ENCODE data around the gene MYBBP1A.

MYBBP1A gene

DNA sequence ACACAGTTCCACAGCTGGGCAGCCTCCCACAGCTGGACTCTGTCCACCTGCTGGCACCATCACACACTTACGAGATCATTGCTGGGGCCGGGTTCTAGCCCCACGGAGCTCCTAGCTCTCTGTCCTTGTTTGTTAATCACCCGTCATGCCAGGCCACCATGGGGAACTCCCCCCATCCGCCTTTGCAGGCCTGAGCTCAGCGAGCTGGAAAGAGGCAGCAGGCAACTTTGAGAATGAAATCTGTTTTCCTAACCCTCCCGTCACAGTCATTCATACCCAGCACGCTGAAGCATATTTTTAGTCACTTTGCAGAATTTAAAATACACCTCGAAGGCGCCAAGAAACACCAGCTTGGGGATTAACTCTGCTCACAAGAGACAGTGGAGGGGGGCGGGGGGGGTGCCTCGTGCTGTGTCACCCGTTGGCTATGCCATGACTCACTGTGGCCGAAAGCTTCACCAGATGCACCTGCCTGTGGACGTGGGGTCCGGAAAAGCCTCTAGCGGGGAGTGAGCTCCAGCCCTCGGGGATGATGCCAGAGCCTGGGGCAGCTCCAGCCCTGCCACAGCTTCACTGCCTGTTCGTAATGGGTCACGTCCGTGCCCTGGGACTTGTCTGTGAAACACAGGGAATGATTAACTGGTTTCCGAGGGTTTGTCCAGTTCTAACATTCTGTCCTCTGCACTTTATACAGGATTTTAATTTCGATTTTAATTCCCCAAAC is 57.9 kb downstream of the MYBBP1A start:
- H3K27me3 ChIP-seq (ENCODE audit: insufficient read depth, low read length) = peaks cover 42% of the 10 kb centered on the region
- H3K4me3 ChIP-seq (ENCODE audit: low read length) = no peak overlapping the region
- peaks cover 7% of the 10 kb centered on the region for H3K4me1 ChIP-seq (ENCODE audit: insufficient read depth, low read length)
- H3K9me3 ChIP-seq (ENCODE audit: low read length) = no peaks in the 10 kb centered on the region
- H2AFZ ChIP-seq (ENCODE audit: low read depth, low read length) = no peak overlapping the region
- no peaks in the 10 kb centered on the region for H3K36me3 ChIP-seq (ENCODE audit: insufficient read depth, low read length)

DNA sequence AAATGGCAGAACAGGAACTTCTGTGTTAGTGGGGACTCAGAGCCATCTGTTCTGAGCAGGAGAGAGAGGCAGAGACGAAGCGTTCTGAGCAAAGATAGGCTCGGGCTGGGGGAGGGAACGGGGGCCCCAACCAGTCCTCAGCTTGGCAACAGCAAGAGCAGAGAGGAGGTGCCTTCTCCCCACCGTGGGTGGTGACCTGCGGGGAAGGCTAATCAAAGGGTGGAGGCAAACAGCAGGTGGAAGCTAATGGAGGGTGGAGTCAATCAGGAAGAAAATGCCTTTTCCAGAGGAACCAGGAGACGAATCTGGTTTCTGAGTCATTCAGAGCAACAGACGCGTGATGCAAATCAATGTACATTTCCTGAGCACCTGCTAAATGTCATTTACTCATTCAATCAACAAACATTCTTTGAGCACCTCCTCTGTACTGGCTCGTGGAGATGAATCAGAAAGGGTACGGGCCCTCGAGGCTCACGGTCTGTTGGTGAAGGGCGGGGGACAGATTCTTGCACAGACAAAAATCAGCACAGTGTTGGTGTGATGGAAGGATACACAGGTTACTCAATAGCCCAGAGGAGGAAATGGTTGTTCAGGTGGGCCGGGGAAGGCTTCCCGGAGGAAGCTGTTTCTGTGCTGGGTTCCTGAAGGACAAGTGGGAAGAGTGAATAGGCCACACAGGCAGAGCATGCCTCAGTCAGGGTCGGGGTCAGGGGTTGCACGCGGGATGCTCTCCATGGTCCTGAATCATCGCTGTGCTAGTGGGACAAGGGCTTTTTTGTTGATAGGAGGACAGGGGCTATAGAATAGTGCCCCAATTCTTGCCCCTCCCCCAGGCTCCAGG is 62.2 kb downstream of the MYBBP1A start:
- H3K27me3 ChIP-seq (ENCODE audit: insufficient read depth, low read length) = peaks cover 30% of the 10 kb centered on the region
- no peaks in the 10 kb centered on the region for H3K36me3 ChIP-seq (ENCODE audit: insufficient read depth, low read length)
- H3K4me1 ChIP-seq (ENCODE audit: insufficient read depth, low read length) = no peaks in the 10 kb centered on the region
- H3K4me3 ChIP-seq (ENCODE audit: low read length) = no peak overlapping the region
- H3K9me3 ChIP-seq (ENCODE audit: low read length) = no peaks in the 10 kb centered on the region
- no peak overlapping the region for H2AFZ ChIP-seq (ENCODE audit: low read depth, low read length)

DNA sequence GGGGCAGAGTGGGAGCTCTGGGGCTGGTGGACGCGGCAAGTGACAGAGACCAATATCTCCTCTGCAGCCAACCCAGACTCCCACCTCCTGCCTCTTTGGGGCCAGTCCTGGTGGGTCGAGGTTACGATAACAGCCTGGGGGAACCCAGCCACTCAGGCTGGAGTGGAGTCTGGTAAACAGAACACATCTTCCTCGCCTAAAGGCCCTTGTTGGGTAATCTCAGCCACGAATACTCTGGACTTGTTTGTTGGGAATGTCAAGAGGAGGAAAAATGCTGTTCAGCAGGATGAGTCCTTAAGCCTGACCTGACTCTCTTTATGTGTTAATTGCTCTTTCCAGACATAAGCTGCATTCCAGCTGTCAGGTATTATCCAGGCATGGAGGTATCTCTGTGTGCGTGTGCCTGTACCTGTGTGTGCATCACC is 64.5 kb downstream of the MYBBP1A start:
- peaks cover 24% of the 10 kb centered on the region for H3K27me3 ChIP-seq (ENCODE audit: insufficient read depth, low read length)
- H3K4me1 ChIP-seq (ENCODE audit: insufficient read depth, low read length) = no peaks in the 10 kb centered on the region
- no peak overlapping the region for H2AFZ ChIP-seq (ENCODE audit: low read depth, low read length)
- H3K9me3 ChIP-seq (ENCODE audit: low read length) = no peaks in the 10 kb centered on the region
- H3K36me3 ChIP-seq (ENCODE audit: insufficient read depth, low read length) = no peaks in the 10 kb centered on the region
- H3K4me3 ChIP-seq (ENCODE audit: low read length) = no peak overlapping the region

DNA sequence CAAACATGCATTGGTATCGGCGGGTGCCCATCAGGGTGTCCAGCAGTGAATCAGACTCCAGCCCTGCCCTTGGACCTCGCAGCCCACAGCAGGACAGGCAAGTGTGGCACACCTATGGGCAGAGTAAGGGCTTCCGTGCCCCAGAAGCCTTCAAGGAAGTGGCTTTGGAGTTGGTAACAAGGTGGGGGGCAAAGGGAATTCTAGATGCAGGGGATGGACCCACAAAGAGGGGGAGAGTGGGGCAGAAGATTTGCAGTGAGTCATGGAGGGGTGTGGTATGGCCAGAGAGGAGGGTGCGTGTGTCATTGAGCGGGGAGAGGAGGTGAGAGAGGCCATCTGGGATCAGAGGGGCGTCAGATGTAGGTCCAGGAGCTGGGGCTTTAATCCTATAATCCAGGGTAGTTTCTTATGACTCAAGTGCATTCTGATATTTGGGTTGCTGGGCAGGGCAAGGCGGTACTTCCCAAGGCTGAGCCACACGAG is 65.0 kb downstream of the MYBBP1A start:
- H3K27me3 ChIP-seq (ENCODE audit: insufficient read depth, low read length) = peaks cover 24% of the 10 kb centered on the region
- H3K9me3 ChIP-seq (ENCODE audit: low read length) = no peaks in the 10 kb centered on the region
- no peaks in the 10 kb centered on the region for H3K36me3 ChIP-seq (ENCODE audit: insufficient read depth, low read length)
- H3K4me3 ChIP-seq (ENCODE audit: low read length) = no peak overlapping the region
- no peak overlapping the region for H2AFZ ChIP-seq (ENCODE audit: low read depth, low read length)
- no peaks in the 10 kb centered on the region for H3K4me1 ChIP-seq (ENCODE audit: insufficient read depth, low read length)

DNA sequence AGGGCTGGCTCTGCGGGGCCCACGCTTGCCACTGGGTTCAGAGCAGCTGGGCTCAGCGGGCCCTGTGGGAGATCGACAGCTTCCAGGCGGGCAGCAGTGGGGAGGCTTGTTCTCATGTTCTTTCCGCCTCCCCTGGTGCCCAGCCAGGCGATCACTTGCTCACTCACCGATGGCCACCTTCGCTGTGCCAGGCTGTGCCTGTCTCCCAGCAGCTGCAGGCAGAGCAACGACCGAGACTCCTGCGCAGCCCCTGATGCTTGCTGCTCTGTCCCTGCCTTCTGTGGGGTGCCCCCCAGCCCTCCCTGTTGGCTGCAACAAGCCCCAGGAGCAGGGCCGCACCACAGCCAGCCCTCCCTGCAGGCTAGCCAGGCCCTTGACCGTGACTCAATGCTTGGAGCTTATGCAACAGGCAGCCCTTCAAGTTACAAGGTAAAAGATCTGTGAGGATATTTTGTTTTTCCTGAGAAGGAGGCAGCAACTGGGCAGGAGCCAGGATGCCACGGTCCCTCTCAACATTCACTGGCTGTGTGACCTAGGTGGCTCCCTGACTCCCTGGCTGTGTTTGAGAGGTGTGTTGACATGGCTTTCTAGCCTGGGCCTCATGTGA is 66.1 kb downstream of the MYBBP1A start:
- Histone ChIP-seq H3K27me3 (ENCODE audit: insufficient read depth, low read length) (peaks cover 24% of the 10 kb centered on the region), H3K4me3 (ENCODE audit: low read length) (no peak overlapping the region)

More for the DNA sequence above, 66.1 kb downstream of the MYBBP1A start:
- Histone ChIP-seq H2AFZ (ENCODE audit: low read depth, low read length) (no peak overlapping the region), H3K4me1 (ENCODE audit: insufficient read depth, low read length) (no peaks in the 10 kb centered on the region), H3K9me3 (ENCODE audit: low read length) (no peaks in the 10 kb centered on the region), H3K36me3 (ENCODE audit: insufficient read depth, low read length) (no peaks in the 10 kb centered on the region)

All from neuron (in vitro differentiated cells).